ENCODE results near the gene MVB12B. TPM values are rescaled to one million over a fixed set of nuclear protein-coding genes. Genes with fewer than 3 reads are reported as not detected.

Gene MVB12B
- total RNA-seq, 4 donors from 2014 or later, result 2.1 to 39.2 (median 22.2) TPM

DNA sequence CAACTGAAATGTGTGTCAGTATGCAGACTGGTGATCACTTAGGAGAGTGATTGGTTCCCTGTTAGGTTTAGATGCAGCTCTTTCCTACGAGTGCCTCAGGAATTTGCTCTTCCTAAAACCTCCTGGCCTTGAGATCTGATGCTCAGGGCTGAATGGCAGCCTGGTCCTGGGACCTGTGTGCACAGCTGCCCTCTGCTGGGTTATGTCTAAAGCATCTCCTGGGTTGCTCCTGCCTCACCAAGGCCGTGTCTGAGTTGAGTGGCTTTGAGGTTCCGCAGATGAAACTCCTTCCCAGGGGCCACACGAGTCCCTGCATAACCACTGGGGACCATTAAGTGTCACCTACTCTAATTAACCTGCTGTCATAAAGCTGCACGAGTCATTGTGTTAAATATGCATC lies 59.5 kb downstream of the MVB12B start:
- no peak overlapping the region for H3K27ac ChIP-seq
- DNase-seq, result no peak
- no peaks in the 10 kb centered on the region for H3K36me3 ChIP-seq
- TF ChIP-seq CTCF (IDR thresholded peaks at IDR 0.05), result peak in 1 of 4 experiments; percentile 24
- no peak for TF ChIP-seq POLR2A (IDR thresholded peaks at IDR 0.05)
- intact Hi-C loops (cut with DNase I; ENCODE audit: low total_unique reads), result no loop called here
- no peak overlapping the region for H3K4me3 ChIP-seq
- H3K27me3 ChIP-seq, result no peaks in the 10 kb centered on the region
- no peaks in the 10 kb centered on the region for H3K9me3 ChIP-seq
- no peaks in the 10 kb centered on the region for H3K4me1 ChIP-seq

GRCh38 chr9:126386776-126387175 lies 60.1 kb downstream of the MVB12B start:
- no peaks in the 10 kb centered on the region for H3K36me3 ChIP-seq
- H3K27ac ChIP-seq, result no peak overlapping the region
- no peaks in the 10 kb centered on the region for H3K4me1 ChIP-seq
- no peaks in the 10 kb centered on the region for H3K27me3 ChIP-seq
- intact Hi-C loops (cut with DNase I; ENCODE audit: low total_unique reads), result no loop called here
- no peak overlapping the region for H3K4me3 ChIP-seq
- TF ChIP-seq CTCF (IDR thresholded peaks at IDR 0.05), result no peak
- no peak for TF ChIP-seq POLR2A (IDR thresholded peaks at IDR 0.05)
- H3K9me3 ChIP-seq, result no peaks in the 10 kb centered on the region
- no peak for DNase-seq

GRCh38 chr9:126388964-126389708 lies 62.5 kb downstream of the MVB12B start:
- TF ChIP-seq CTCF (IDR thresholded peaks at IDR 0.05) (no peak), POLR2A (IDR thresholded peaks at IDR 0.05) (no peak)
- H3K27me3 ChIP-seq, result no peaks in the 10 kb centered on the region
- no peaks in the 10 kb centered on the region for H3K36me3 ChIP-seq
- H3K9me3 ChIP-seq, result no peaks in the 10 kb centered on the region
- H3K4me3 ChIP-seq, result no peak overlapping the region
- H3K4me1 ChIP-seq, result no peaks in the 10 kb centered on the region
- intact Hi-C loops (cut with DNase I; ENCODE audit: low total_unique reads), result no loop called here
- H3K27ac ChIP-seq, result no peak overlapping the region
- no peak for DNase-seq

- H3K4me3 ChIP-seq, result no peak overlapping the region
- no peaks in the 10 kb centered on the region for H3K36me3 ChIP-seq
- H3K27ac ChIP-seq, result no peak overlapping the region
- no peaks in the 10 kb centered on the region for H3K4me1 ChIP-seq
- no peaks in the 10 kb centered on the region for H3K27me3 ChIP-seq
- TF ChIP-seq CTCF (IDR thresholded peaks at IDR 0.05) (no peak), POLR2A (IDR thresholded peaks at IDR 0.05) (no peak)
- H3K9me3 ChIP-seq, result no peaks in the 10 kb centered on the region
- no peak for DNase-seq
- intact Hi-C loops (cut with DNase I; ENCODE audit: low total_unique reads), result loop anchor here (10.0 kb wide), 1 partner anchor 85 kb away; no protein-coding TSS in a partner anchor
These were observed 63.4 kb downstream of the MVB12B start for GRCh38 chr9:126389992-126390391.

- H3K4me1 ChIP-seq, result no peaks in the 10 kb centered on the region
- intact Hi-C loops (cut with DNase I; ENCODE audit: low total_unique reads), result loop anchor here (10.0 kb wide), 1 partner anchor 86 kb away; no protein-coding TSS in a partner anchor
- no peaks in the 10 kb centered on the region for H3K9me3 ChIP-seq
- no peak for TF ChIP-seq POLR2A (IDR thresholded peaks at IDR 0.05)
- TF ChIP-seq CTCF (IDR thresholded peaks at IDR 0.05), result no peak
- H3K27ac ChIP-seq, result no peak overlapping the region
- H3K36me3 ChIP-seq, result no peaks in the 10 kb centered on the region
- no peak overlapping the region for H3K4me3 ChIP-seq
- no peak for DNase-seq
- no peaks in the 10 kb centered on the region for H3K27me3 ChIP-seq
These were observed 64.3 kb downstream of the MVB12B start for GRCh38 chr9:126390923-126391322.
